Osteoblast (primary cell): Measurements from ENCODE around the gene PAX9. TPM values are rescaled to one million over a fixed set of nuclear protein-coding genes. Genes with fewer than 3 reads are reported as not detected.

Source experiments
- DNase-seq: peaks from one replicate; pipeline ENCODE4 v3.0.0; 2011; ENCODE audit warnings: low spot score, mixed read lengths; ENCODE audit not compliant: insufficient read length; ENCODE audit errors: missing footprints
- H2AFZ ChIP-seq: 2 replicates; pipeline ENCODE4 v1.6.0; 2011; ENCODE audit warnings: mild to moderate bottlenecking, low read length
- H3K27ac ChIP-seq: 2 replicates; pipeline ENCODE4 v1.5.1; 2011; ENCODE audit warnings: mild to moderate bottlenecking, low read depth, low read length, moderate library complexity
- H3K27me3 ChIP-seq: 2 replicates; pipeline ENCODE4 v1.6.0; 2012; ENCODE audit warnings: mild to moderate bottlenecking, control low read depth, inconsistent platforms, low read length, moderate library complexity; ENCODE audit not compliant: insufficient read depth
- H3K36me3 ChIP-seq: 2 replicates; pipeline ENCODE4 v1.5.1; 2011; ENCODE audit warnings: mild to moderate bottlenecking, low read length, control low read depth, moderate library complexity; ENCODE audit not compliant: insufficient read depth
- H3K4me1 ChIP-seq: 2 replicates; pipeline ENCODE4 v1.5.1; 2011; ENCODE audit warnings: mild to moderate bottlenecking, low read length, control low read depth, moderate library complexity; ENCODE audit not compliant: insufficient read depth
- H3K4me2 ChIP-seq: 2 replicates; pipeline ENCODE4 v1.6.0; 2011; ENCODE audit warnings: mild to moderate bottlenecking, low read length; ENCODE audit not compliant: insufficient read depth
- H3K4me3 ChIP-seq: fragments of 200-600 bp; sonication (generic); 3 replicates; pipeline ENCODE4 v1.5.1; 2012; ENCODE audit warnings: mild to moderate bottlenecking, low read length, inconsistent platforms; ENCODE audit not compliant: insufficient read depth
- H3K79me2 ChIP-seq: 2 replicates; pipeline ENCODE4 v1.6.0; 2012; ENCODE audit warnings: mild to moderate bottlenecking, low read length, control low read depth, inconsistent platforms; ENCODE audit not compliant: insufficient read depth
- H3K9me3 ChIP-seq: 2 replicates; pipeline ENCODE4 v1.5.1; 2011; ENCODE audit warnings: low read depth, low read length, control low read depth
- H4K20me1 ChIP-seq: 2 replicates; pipeline ENCODE4 v1.6.0; 2012; ENCODE audit warnings: mild to moderate bottlenecking, low read length, control low read depth; ENCODE audit not compliant: insufficient read depth
- CTCF ChIP-seq: IDR thresholded peaks from 2 replicates; pipeline ENCODE4 v1.5.1; 2011; ENCODE audit warnings: mild to moderate bottlenecking, low read depth, low read length, moderate library complexity; ENCODE audit errors: extremely low read depth
- total RNA-seq: library from RNA; depleted of rRNA; stranded (reverse); fragments of >200 nt; gene quantifications from 2 replicates; pipeline ENCODE4 v1.2.3, GENCODE V29; 2012

PAX9 gene
- total RNA-seq, 1 donor: under 0.01 TPM

GRCh38 chr14:36700651-36701050, 39.0 kb downstream of the PAX9 start:
- Histone ChIP-seq H3K27ac (no peak overlapping the region), H3K27me3 (no peaks in the 10 kb centered on the region), H3K9me3 (no peaks in the 10 kb centered on the region), H3K4me1 (no peaks in the 10 kb centered on the region), H2AFZ (no peak overlapping the region), H3K79me2 (no peaks in the 10 kb centered on the region), H3K36me3 (no peaks in the 10 kb centered on the region), H3K4me3 (no peak overlapping the region), H4K20me1 (no peaks in the 10 kb centered on the region), H3K4me2 (no peak overlapping the region)
- no peak for TF ChIP-seq CTCF
- DNase-seq: no peak

GRCh38 chr14:36701132-36701531, 39.5 kb downstream of the PAX9 start:
- no peaks in the 10 kb centered on the region for H3K4me1 ChIP-seq
- no peak overlapping the region for H3K4me3 ChIP-seq
- H2AFZ ChIP-seq: no peak overlapping the region
- no peak overlapping the region for H3K4me2 ChIP-seq
- H4K20me1 ChIP-seq: no peaks in the 10 kb centered on the region
- no peak overlapping the region for H3K27ac ChIP-seq
- no peaks in the 10 kb centered on the region for H3K9me3 ChIP-seq
- no peaks in the 10 kb centered on the region for H3K27me3 ChIP-seq
- H3K36me3 ChIP-seq: no peaks in the 10 kb centered on the region
- no peaks in the 10 kb centered on the region for H3K79me2 ChIP-seq
- no peak for DNase-seq
- no peak for TF ChIP-seq CTCF

- H3K9me3 ChIP-seq: no peaks in the 10 kb centered on the region
- no peak for DNase-seq
- no peak overlapping the region for H3K4me3 ChIP-seq
- no peaks in the 10 kb centered on the region for H3K4me1 ChIP-seq
- no peak overlapping the region for H3K27ac ChIP-seq
- no peaks in the 10 kb centered on the region for H4K20me1 ChIP-seq
- no peaks in the 10 kb centered on the region for H3K79me2 ChIP-seq
- H3K36me3 ChIP-seq: no peaks in the 10 kb centered on the region
- no peak overlapping the region for H3K4me2 ChIP-seq
- no peaks in the 10 kb centered on the region for H3K27me3 ChIP-seq
- H2AFZ ChIP-seq: no peak overlapping the region
- TF ChIP-seq CTCF: no peak
Observed at GRCh38 chr14:36702474-36702873, 40.8 kb downstream of the PAX9 start.

GRCh38 chr14:36707570-36707969, 45.9 kb downstream of the PAX9 start:
- H2AFZ ChIP-seq: no peak overlapping the region
- no peaks in the 10 kb centered on the region for H3K9me3 ChIP-seq
- H4K20me1 ChIP-seq: no peaks in the 10 kb centered on the region
- no peak for DNase-seq
- TF ChIP-seq CTCF: no peak
- no peaks in the 10 kb centered on the region for H3K79me2 ChIP-seq
- H3K27ac ChIP-seq: no peak overlapping the region
- H3K4me2 ChIP-seq: no peak overlapping the region
- no peaks in the 10 kb centered on the region for H3K4me1 ChIP-seq
- no peak overlapping the region for H3K4me3 ChIP-seq
- no peaks in the 10 kb centered on the region for H3K27me3 ChIP-seq
- H3K36me3 ChIP-seq: no peaks in the 10 kb centered on the region
